Right atrium auricular region (tissue), 2 donors: ENCODE measurements around the gene HELT. TPM values are rescaled to one million over a fixed set of nuclear protein-coding genes. Genes with fewer than 3 reads are reported as not detected.

ENCODE experiments used
- DNase-seq: peaks from one replicate; pipeline ENCODE4 v3.0.0-alpha.2; 2019; ENCODE audit warnings: low spot score
- H3K27ac ChIP-seq, 2 donors: fragments of 200-600 bp; sonication (generic); 1 replicate in 1 of 2; 2 replicates in 1 of 2; pipeline ENCODE4 v1.5.1; 2016 to 2019
- H3K27me3 ChIP-seq, 2 donors: fragments of 200-600 bp; sonication (generic); one replicate each; pipeline versions ENCODE4 v1.5.1 to v1.6.0; 2017 to 2019
- H3K36me3 ChIP-seq: fragments of 200-600 bp; sonication (generic); one replicate; pipeline ENCODE4 v1.5.1; 2016
- H3K4me1 ChIP-seq, 2 donors: fragments of 200-600 bp; sonication (generic); one replicate each; pipeline versions ENCODE4 v1.5.1 to v1.6.0; 2017 to 2019
- H3K4me3 ChIP-seq, 2 donors: fragments of 200-600 bp; sonication (generic); 1 replicate in 1 of 2; 2 replicates in 1 of 2; pipeline ENCODE4 v1.5.1; 2017 to 2019; ENCODE audit warnings: mild to moderate bottlenecking in 1 of 2, moderate library complexity in 1 of 2
- H3K9me3 ChIP-seq, 2 donors: fragments of 200-600 bp; sonication (generic); one replicate each; pipeline ENCODE4 v1.5.1; 2019
- CTCF ChIP-seq, 2 donors: fragments of 200-600 bp; sonication (generic); IDR thresholded peaks; one replicate each; pipeline ENCODE4 v1.5.1; 2019; ENCODE audit warnings: antibody characterized with exemption in 2 of 2
- total RNA-seq, 2 donors: library from RNA; depleted of rRNA; stranded (reverse); fragments of >200 nt; gene quantifications; one replicate each; pipeline ENCODE4 v1.1.0, GENCODE V29; 2016

HELT gene
- total RNA-seq, 2 donors from 2014 or later = not detected

- no peak overlapping the region for H3K4me3 ChIP-seq
- H3K27me3 ChIP-seq = no peaks in the 10 kb centered on the region
- DNase-seq = no peak
- no peak overlapping the region for H3K27ac ChIP-seq
- no peaks in the 10 kb centered on the region for H3K9me3 ChIP-seq
- no peaks in the 10 kb centered on the region for H3K4me1 ChIP-seq
- H3K36me3 ChIP-seq = no peaks in the 10 kb centered on the region
- TF ChIP-seq CTCF (IDR thresholded peaks at IDR 0.05) = no peak
These were observed 36.6 kb downstream of the HELT start for GRCh38 chr4:185054886-185055285.

- Histone ChIP-seq H3K27ac (no peak overlapping the region), H3K36me3 (no peaks in the 10 kb centered on the region), H3K4me3 (no peak overlapping the region), H3K4me1 (no peaks in the 10 kb centered on the region), H3K27me3 (no peaks in the 10 kb centered on the region), H3K9me3 (no peaks in the 10 kb centered on the region)
- DNase-seq = no peak
- TF ChIP-seq CTCF (IDR thresholded peaks at IDR 0.05) = no peak
These were observed 43.3 kb downstream of the HELT start for GRCh38 chr4:185061610-185062009.

- DNase-seq = no peak
- Histone ChIP-seq H3K4me1 (no peaks in the 10 kb centered on the region), H3K27ac (no peak overlapping the region), H3K27me3 (no peaks in the 10 kb centered on the region), H3K36me3 (no peaks in the 10 kb centered on the region), H3K9me3 (no peaks in the 10 kb centered on the region), H3K4me3 (no peak overlapping the region)
- no peak for TF ChIP-seq CTCF (IDR thresholded peaks at IDR 0.05)
These were observed 44.3 kb downstream of the HELT start for GRCh38 chr4:185062606-185063005.

GRCh38 chr4:185066179-185066578, 47.9 kb downstream of the HELT start:
- Histone ChIP-seq H3K4me1 (peaks cover 0 to 8% of the 10 kb centered on the region in 2 donors), H3K36me3 (no peaks in the 10 kb centered on the region), H3K27me3 (no peaks in the 10 kb centered on the region), H3K9me3 (no peaks in the 10 kb centered on the region), H3K27ac (no peak overlapping the region), H3K4me3 (no peak overlapping the region)
- no peak for TF ChIP-seq CTCF (IDR thresholded peaks at IDR 0.05)
- no peak for DNase-seq

GRCh38 chr4:185068837-185069236, 50.5 kb downstream of the HELT start:
- H3K27me3 ChIP-seq = no peaks in the 10 kb centered on the region
- no peak overlapping the region for H3K27ac ChIP-seq
- no peak for TF ChIP-seq CTCF (IDR thresholded peaks at IDR 0.05)
- H3K4me1 ChIP-seq = peaks cover 0 to 8% of the 10 kb centered on the region in 2 donors
- H3K9me3 ChIP-seq = no peaks in the 10 kb centered on the region
- no peak overlapping the region for H3K4me3 ChIP-seq
- H3K36me3 ChIP-seq = no peaks in the 10 kb centered on the region
- no peak for DNase-seq

Other genes starting within 250 kb of the HELT start
- 100 to 1,000 TPM; 144 to 156 TPM for gene ACSL1, start 192.5 kb upstream of the HELT start, total RNA-seq
- 1,000 to 10,000 TPM in 1 of 2 donors, 100 to 1,000 TPM in 1; 918 to 1,103 TPM for gene SLC25A4, start 124.8 kb downstream of the HELT start, total RNA-seq
- 10 to 100 TPM; 14.1 to 15.1 TPM for gene CFAP97, start 185.5 kb downstream of the HELT start, total RNA-seq
- gene SNX25, start 191.1 kb downstream of the HELT start, total RNA-seq = 10 to 100 TPM; 13.2 to 16.8 TPM